BLaER1 treated with 17β-estradiol and CSF1 and Interleukin-3, amounts not matched to agents 10 nM and 100 nM (cell line): ENCODE measurements around the gene PCDH9.

Source experiments
- H3K27ac ChIP-seq, 11 experiments: shearing (Covaris generic); formaldehyde crosslinking; 2 replicates each; pipeline ENCODE4 v1.8.1; 2022
- H3K27me3 ChIP-seq, 11 experiments: shearing (Covaris generic); formaldehyde crosslinking; 2 replicates each; pipeline ENCODE4 v1.8.1; 2022
- H3K36me3 ChIP-seq, 11 experiments: shearing (Covaris generic); formaldehyde crosslinking; 2 replicates each; pipeline ENCODE4 v1.8.1; 2022
- H3K4me1 ChIP-seq, 10 experiments: shearing (Covaris generic); formaldehyde crosslinking; 2 replicates each; pipeline ENCODE4 v1.8.1; 2022
- H3K4me2 ChIP-seq, 11 experiments: shearing (Covaris generic); formaldehyde crosslinking; 2 replicates each; pipeline ENCODE4 v1.8.1; 2022
- H3K4me3 ChIP-seq, 10 experiments: shearing (Covaris generic); formaldehyde crosslinking; 2 replicates each; pipeline ENCODE4 v1.8.1; 2022
- H3K9ac ChIP-seq, 11 experiments: shearing (Covaris generic); formaldehyde crosslinking; 2 replicates each; pipeline ENCODE4 v1.8.1; 2022
- H3K9me3 ChIP-seq, 11 experiments: shearing (Covaris generic); formaldehyde crosslinking; replicated peaks in 1 of 11; 2 replicates each; pipeline ENCODE4 v1.8.1; 2022
- H4K20me1 ChIP-seq, 11 experiments: shearing (Covaris generic); formaldehyde crosslinking; 2 replicates each; pipeline ENCODE4 v1.8.1; 2022
- Cebpa-rat ChIP-seq, 11 experiments: shearing (Covaris generic); IDR thresholded peaks; 2 replicates each; pipeline ENCODE4 v1.8.1; 2022

Gene PCDH9

GRCh38 chr13:67228031-67228430 lies 2.1 kb downstream of the PCDH9 start:
- Histone ChIP-seq H4K20me1 (peaks cover 0 to 14% (median 0%) of the 10 kb centered on the region in 11 experiments; a peak in 1 of 22 replicates), H3K27me3 (peaks cover 0 to 4% (median 0%) of the 10 kb centered on the region in 11 experiments; a peak in 2 of 22 replicates), H3K9ac (peak overlapping the region in 7 of 11 experiments; percentile 81 to 90 (median 86); a peak in 13 of 22 replicates), H3K9me3 (no peaks in the 10 kb centered on the region), H3K36me3 (no peaks in the 10 kb centered on the region; a peak in 1 of 22 replicates), H3K4me2 (peak overlapping the region; percentile 89 to 97 (median 96)), H3K4me3 (peak overlapping the region in 8 of 10 experiments; percentile 73 to 95 (median 86); a peak in 16 of 20 replicates), H3K4me1 (peaks cover 40 to 66% (median 55%) of the 10 kb centered on the region in 10 experiments), H3K27ac (peak overlapping the region in 2 of 11 experiments; percentile 11 to 23; a peak in 1 of 22 replicates)
- no peak for TF ChIP-seq Cebpa-rat (IDR thresholded peaks at IDR 0.05)

GRCh38 chr13:67227131-67227983 lies 2.8 kb downstream of the PCDH9 start:
- Histone ChIP-seq H3K9ac (peak overlapping the region in 7 of 11 experiments; percentile 15 to 90 (median 86); a peak in 11 of 22 replicates), H3K4me2 (peak overlapping the region; percentile 29 to 97 (median 93))

GRCh38 chr13:67226696-67227095 lies 3.4 kb downstream of the PCDH9 start:
- Histone ChIP-seq H3K4me2 (peak overlapping the region; percentile 29 to 97 (median 93); a peak in 21 of 22 replicates), H3K9me3 (no peaks in the 10 kb centered on the region), H3K9ac (peak overlapping the region in 6 of 11 experiments; percentile 1 to 90 (median 50); a peak in 6 of 22 replicates), H3K27ac (no peak overlapping the region), H3K27me3 (peaks cover 0 to 4% (median 0%) of the 10 kb centered on the region in 11 experiments; a peak in 2 of 22 replicates), H3K4me3 (peak overlapping the region in 6 of 10 experiments; percentile 73 to 95 (median 82); a peak in 9 of 20 replicates), H3K36me3 (no peaks in the 10 kb centered on the region; a peak in 1 of 22 replicates), H3K4me1 (peaks cover 50 to 79% (median 62%) of the 10 kb centered on the region in 10 experiments), H4K20me1 (peaks cover 0 to 14% (median 0%) of the 10 kb centered on the region in 11 experiments; a peak in 1 of 22 replicates)
- no peak for TF ChIP-seq Cebpa-rat (IDR thresholded peaks at IDR 0.05)

More at GRCh38 chr13:67227131-67227983, 2.8 kb downstream of the PCDH9 start:
- no peak for TF ChIP-seq Cebpa-rat (IDR thresholded peaks at IDR 0.05)
- Histone ChIP-seq H3K4me1 (peaks cover 43 to 72% (median 58%) of the 10 kb centered on the region in 10 experiments), H3K27me3 (peaks cover 0 to 4% (median 0%) of the 10 kb centered on the region in 11 experiments; a peak in 2 of 22 replicates), H3K36me3 (no peaks in the 10 kb centered on the region; a peak in 1 of 22 replicates), H3K9me3 (no peaks in the 10 kb centered on the region), H3K27ac (no peak overlapping the region; a peak in 1 of 22 replicates), H4K20me1 (peaks cover 0 to 14% (median 0%) of the 10 kb centered on the region in 11 experiments; a peak in 1 of 22 replicates), H3K4me3 (peak overlapping the region in 8 of 10 experiments; percentile 73 to 95 (median 86); a peak in 14 of 20 replicates)

GRCh38 chr13:67225252-67226159 lies 4.6 kb downstream of the PCDH9 start:
- Histone ChIP-seq H3K27ac (peak overlapping the region in 6 of 11 experiments; percentile 2 to 44 (median 32); a peak in 8 of 22 replicates), H3K9me3 (no peaks in the 10 kb centered on the region), H3K27me3 (peaks cover 0 to 4% (median 0%) of the 10 kb centered on the region in 11 experiments; a peak in 2 of 22 replicates), H4K20me1 (peaks cover 0 to 14% (median 0%) of the 10 kb centered on the region in 11 experiments; a peak in 1 of 22 replicates), H3K4me1 (peaks cover 58 to 81% (median 67%) of the 10 kb centered on the region in 10 experiments), H3K4me2 (peak overlapping the region; percentile 65 to 97 (median 93)), H3K4me3 (peak overlapping the region in 9 of 10 experiments; percentile 17 to 95 (median 49); a peak in 18 of 20 replicates), H3K36me3 (no peaks in the 10 kb centered on the region; a peak in 1 of 22 replicates), H3K9ac (peak overlapping the region in 9 of 11 experiments; percentile 14 to 90 (median 41); a peak in 14 of 22 replicates)
- no peak for TF ChIP-seq Cebpa-rat (IDR thresholded peaks at IDR 0.05)

GRCh38 chr13:67224148-67224846 lies 5.8 kb downstream of the PCDH9 start:
- Histone ChIP-seq H3K4me2 (peak overlapping the region; percentile 65 to 97 (median 93); a peak in 21 of 22 replicates), H3K4me3 (peak overlapping the region; percentile 2 to 95 (median 24); a peak in 13 of 20 replicates), H3K4me1 (peaks cover 55 to 81% (median 67%) of the 10 kb centered on the region in 10 experiments), H4K20me1 (peaks cover 0 to 11% (median 0%) of the 10 kb centered on the region in 11 experiments; a peak in 1 of 22 replicates), H3K9ac (peak overlapping the region in 5 of 11 experiments; percentile 17 to 90 (median 26); a peak in 8 of 22 replicates), H3K27ac (peak overlapping the region in 4 of 11 experiments; percentile 6 to 47 (median 33); a peak in 5 of 22 replicates), H3K9me3 (no peaks in the 10 kb centered on the region), H3K36me3 (no peaks in the 10 kb centered on the region; a peak in 1 of 22 replicates), H3K27me3 (peaks cover 0 to 4% (median 0%) of the 10 kb centered on the region in 11 experiments; a peak in 2 of 22 replicates)
- TF ChIP-seq Cebpa-rat (IDR thresholded peaks at IDR 0.05): no peak

GRCh38 chr13:67223742-67224141 lies 6.4 kb downstream of the PCDH9 start:
- H3K27ac ChIP-seq: peak overlapping the region in 4 of 11 experiments; percentile 6 to 47 (median 33); a peak in 6 of 22 replicates
- peak overlapping the region; percentile 2 to 95 (median 24); a peak in 11 of 20 replicates for H3K4me3 ChIP-seq
- H3K9ac ChIP-seq: peak overlapping the region in 5 of 11 experiments; percentile 17 to 90 (median 26); a peak in 8 of 22 replicates
- H4K20me1 ChIP-seq: peaks cover 0 to 9% (median 0%) of the 10 kb centered on the region in 11 experiments; a peak in 1 of 22 replicates
- TF ChIP-seq Cebpa-rat (IDR thresholded peaks at IDR 0.05): no peak
- peaks cover 53 to 81% (median 63%) of the 10 kb centered on the region in 10 experiments for H3K4me1 ChIP-seq
- H3K27me3 ChIP-seq: peaks cover 0 to 4% (median 0%) of the 10 kb centered on the region in 11 experiments; a peak in 2 of 22 replicates
- peak overlapping the region; percentile 65 to 96 (median 93); a peak in 21 of 22 replicates for H3K4me2 ChIP-seq
- H3K36me3 ChIP-seq: no peaks in the 10 kb centered on the region; a peak in 1 of 22 replicates
- no peaks in the 10 kb centered on the region for H3K9me3 ChIP-seq

GRCh38 chr13:67223024-67223423 lies 7.1 kb downstream of the PCDH9 start:
- H3K9ac ChIP-seq: peak overlapping the region in 5 of 11 experiments; percentile 11 to 59 (median 21); a peak in 6 of 22 replicates
- H3K4me1 ChIP-seq: peaks cover 46 to 77% (median 56%) of the 10 kb centered on the region in 10 experiments
- H3K4me2 ChIP-seq: peak overlapping the region; percentile 38 to 81 (median 60); a peak in 18 of 22 replicates
- no peaks in the 10 kb centered on the region; a peak in 1 of 22 replicates for H3K27me3 ChIP-seq
- H3K4me3 ChIP-seq: peak overlapping the region in 3 of 10 experiments; percentile 31 to 95 (median 44); a peak in 3 of 20 replicates
- H3K27ac ChIP-seq: peak overlapping the region in 8 of 11 experiments; percentile 15 to 42 (median 33); a peak in 8 of 22 replicates
- H4K20me1 ChIP-seq: peaks cover 0 to 5% (median 0%) of the 10 kb centered on the region in 11 experiments; a peak in 1 of 22 replicates
- no peaks in the 10 kb centered on the region for H3K9me3 ChIP-seq
- no peaks in the 10 kb centered on the region; a peak in 1 of 22 replicates for H3K36me3 ChIP-seq
- TF ChIP-seq Cebpa-rat (IDR thresholded peaks at IDR 0.05): no peak
